K562 (cell line): ENCODE data around the gene TTC31. TPM values are rescaled to one million over a fixed set of nuclear protein-coding genes. Genes with fewer than 3 reads are reported as not detected.
A peak's percentile ranks its signal among the peaks of the same experiment; 100 is the strongest.

Source experiments
- CBFA2T3 ChIP-seq: fragments of 450-650 bp; IDR thresholded peaks from 2 replicates; pipeline ENCODE4 v1.6.1; 2017
- CBX2 ChIP-seq: fragments of 200-600 bp; sonication (generic); IDR thresholded peaks from one replicate; pipeline ENCODE4 v1.6.1; 2012; ENCODE audit warnings: mild to moderate bottlenecking, low read length, inconsistent platforms; ENCODE audit not compliant: insufficient read depth, poor library complexity, severe bottlenecking
- ESRRA ChIP-seq: fragments of 450-650 bp; IDR thresholded peaks from 2 replicates; pipeline ENCODE4 v1.6.1; 2014; ENCODE audit warnings: low read depth, mild to moderate bottlenecking, moderate library complexity, borderline replicate concordance
- ETV1 ChIP-seq: fragments of 450-650 bp; conservative IDR thresholded peaks from 2 replicates; pipeline ENCODE4 v1.6.1; 2016; ENCODE audit warnings: missing genetic modification characterization, control low read depth, low read depth, missing compliant biosample characterization
- EZH2 ChIP-seq: IDR thresholded peaks from 2 replicates; pipeline ENCODE4 v1.6.1; 2012; ENCODE audit warnings: low read depth, mild to moderate bottlenecking, inconsistent platforms, low read length, borderline replicate concordance
- JUND ChIP-seq, 2 experiments: IDR thresholded peaks; 2 replicates in 1 of 2; 3 replicates in 1 of 2; pipeline ENCODE4 v1.6.1; 2011; ENCODE audit warnings: borderline replicate concordance in 2 of 2, low read depth in 2 of 2, low read length in 2 of 2, improper control_type of control experiment in 1 of 2, missing biosample characterization in 1 of 2, missing genetic modification characterization in 1 of 2, missing genetic modification reagents in 1 of 2
- MECOM ChIP-seq: fragments of 250-450 bp; sonication (Bioruptor Pico); IDR thresholded peaks from 2 replicates; pipeline ENCODE4 v1.8.0; 2022; ENCODE audit warnings: inconsistent platforms
- MYBL2 ChIP-seq, 2 experiments: fragments of 450-650 bp in 1 of 2; sonication (generic) in 1 of 2; formaldehyde crosslinking in 1 of 2; IDR thresholded peaks; 2 replicates each; pipeline versions ENCODE4 v1.6.1 to v1.8.1; 2017 to 2022; ENCODE audit warnings: borderline replicate concordance in 1 of 2, inconsistent platforms in 1 of 2, low read depth in 1 of 2, mild to moderate bottlenecking in 1 of 2, missing genetic modification reagents in 1 of 2, moderate library complexity in 1 of 2
- RBM34 ChIP-seq: fragments of 200-400 bp; formaldehyde crosslinking; IDR thresholded peaks from 2 replicates; pipeline ENCODE4 v1.6.1; 2018; ENCODE audit warnings: low read length, borderline replicate concordance; ENCODE audit not compliant: insufficient read depth
- SAP30 ChIP-seq: fragments of 200-600 bp; sonication (generic); IDR thresholded peaks from 2 replicates; pipeline ENCODE4 v1.6.1; 2012; ENCODE audit warnings: borderline replicate concordance, low read depth, mild to moderate bottlenecking, moderate library complexity, low read length, control low read depth, inconsistent platforms; ENCODE audit not compliant: insufficient read depth, poor library complexity, severe bottlenecking
- SMAD1 ChIP-seq: fragments of 150-350 bp; IDR thresholded peaks from 2 replicates; pipeline ENCODE4 v1.6.1; 2014; ENCODE audit warnings: low read length, low read depth; ENCODE audit not compliant: partially characterized antibody
- SMARCB1 ChIP-seq: IDR thresholded peaks from 2 replicates; pipeline ENCODE4 v1.6.1; 2011; ENCODE audit warnings: improper control_type of control experiment, low read depth; ENCODE audit not compliant: insufficient read length
- TCF15 ChIP-seq: fragments of 250-450 bp; sonication (Bioruptor Pico); IDR thresholded peaks from 2 replicates; pipeline ENCODE4 v1.8.0; 2022; ENCODE audit warnings: moderate library complexity, mild to moderate bottlenecking, inconsistent platforms
- ZC3H11A ChIP-seq: IDR thresholded peaks from 2 replicates; pipeline ENCODE4 v1.6.1; 2012; ENCODE audit warnings: low read depth, low read length, improper control_type of control experiment
- ZNF589 ChIP-seq: fragments of 200-800 bp; sonication (Bioruptor generic); IDR thresholded peaks from 2 replicates; pipeline ENCODE4 v1.6.1; 2016; ENCODE audit warnings: low read depth, missing genetic modification characterization, missing compliant biosample characterization
- ZNF644 ChIP-seq: fragments of 200-800 bp; sonication (Bioruptor generic); IDR thresholded peaks from 2 replicates; pipeline ENCODE4 v1.6.1; 2016; ENCODE audit warnings: low read depth, missing genetic modification characterization, missing compliant biosample characterization
- polyA plus RNA-seq, 8 experiments: library from polyadenylated mRNA; depleted of rRNA in 4 of 8; stranded (reverse) in 5 of 8; unstranded in 3 of 8; fragments of >200 nt; fragmentation: Nextera tagmentation in 2 of 8; fragmentation: Illumina TruSeq in 1 of 8; extraction: Ambion mirVana in 2 of 8; extraction: Trizol in 1 of 8; gene quantifications; 2 replicates each; pipeline versions ENCODE4 v1.2.1 to v1.2.3, GENCODE V29; 2011 to 2014; ENCODE audit warnings: inconsistent platforms in 1 of 8, missing spikeins in 1 of 8
- total RNA-seq, 7 experiments: library from RNA; depleted of rRNA in 6 of 7; stranded (reverse); fragments of >200 nt in 6 of 7; fragmentation: Illumina TruSeq in 2 of 7; extraction: Trizol in 2 of 7; gene quantifications; 2 replicates each; pipeline versions ENCODE4 v1.2.1 to v1.2.3, GENCODE V29; 2011 to 2021; ENCODE audit warnings: low replicate concordance in 1 of 7
- TF ChIP-seq, protein P1 (sequence below): fragments of 150-350 bp; IDR thresholded peaks from 2 replicates; pipeline ENCODE4 v1.6.1; 2014; ENCODE audit warnings: low read depth, mild to moderate bottlenecking, low read length, borderline replicate concordance
- TF ChIP-seq, protein P2 (sequence below): sonication (generic); formaldehyde crosslinking; IDR thresholded peaks from 2 replicates; pipeline ENCODE4 v1.8.1; 2023; ENCODE audit warnings: missing genetic modification reagents, mild to moderate bottlenecking, borderline replicate concordance

The TTC31 gene
- total and polyA plus RNA-seq, 9 of the 15 experiments (the other 6 are each of a cell fraction or from before 2014, with no cell fraction given): 4.7 to 30.5 (median 15.9) TPM

DNA sequence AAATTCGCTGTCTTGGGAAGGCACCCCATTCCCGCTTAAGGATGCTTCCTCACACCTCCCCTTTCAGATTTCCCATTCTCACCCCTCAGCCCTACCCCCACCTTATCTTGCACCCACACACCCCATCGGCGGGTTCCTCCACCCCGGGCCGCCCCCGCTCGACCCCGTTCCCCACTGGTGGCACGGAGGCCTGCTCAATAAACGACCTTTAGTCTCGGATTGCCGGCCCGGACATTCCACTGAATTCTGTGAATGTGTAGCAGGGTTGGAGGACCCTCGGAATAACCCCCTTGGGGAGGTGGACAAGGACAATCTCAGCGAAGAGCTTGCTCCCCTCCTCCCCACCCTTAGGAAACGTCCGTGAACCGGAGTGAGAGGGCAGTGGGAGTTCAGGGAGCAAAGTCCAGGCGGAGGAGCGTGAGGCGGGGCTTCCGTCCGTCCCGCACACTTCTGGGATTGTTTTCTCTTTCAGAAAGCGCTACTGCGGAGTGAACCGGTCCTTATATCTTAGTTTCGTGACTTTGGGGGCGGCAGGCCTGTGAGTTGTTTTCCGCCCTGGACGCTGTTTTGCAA, 19.4 kb downstream of the TTC31 start (continued):
- TF ChIP-seq SMAD1: no peak
- no peak for TF ChIP-seq MECOM (CRISPR knock-in tag)
- no peak for TF ChIP-seq ZNF644 (tag)
- TF ChIP-seq SAP30: no peak
- no peak for TF ChIP-seq ZC3H11A
- TF ChIP-seq JUND (IDR thresholded peaks at IDR 0.05; ENCODE audit: borderline replicate concordance, low read depth, low read length): no peak
- TF ChIP-seq JUND (tag; IDR thresholded peaks at IDR 0.05; ENCODE audit: borderline replicate concordance, low read depth, low read length): no peak
- TF ChIP-seq ZNF589 (CRISPR knock-in tag): 0 out of 2 replicates have a peak, but pooled peaks have one; percentile 39
- TF ChIP-seq, protein P1, sequence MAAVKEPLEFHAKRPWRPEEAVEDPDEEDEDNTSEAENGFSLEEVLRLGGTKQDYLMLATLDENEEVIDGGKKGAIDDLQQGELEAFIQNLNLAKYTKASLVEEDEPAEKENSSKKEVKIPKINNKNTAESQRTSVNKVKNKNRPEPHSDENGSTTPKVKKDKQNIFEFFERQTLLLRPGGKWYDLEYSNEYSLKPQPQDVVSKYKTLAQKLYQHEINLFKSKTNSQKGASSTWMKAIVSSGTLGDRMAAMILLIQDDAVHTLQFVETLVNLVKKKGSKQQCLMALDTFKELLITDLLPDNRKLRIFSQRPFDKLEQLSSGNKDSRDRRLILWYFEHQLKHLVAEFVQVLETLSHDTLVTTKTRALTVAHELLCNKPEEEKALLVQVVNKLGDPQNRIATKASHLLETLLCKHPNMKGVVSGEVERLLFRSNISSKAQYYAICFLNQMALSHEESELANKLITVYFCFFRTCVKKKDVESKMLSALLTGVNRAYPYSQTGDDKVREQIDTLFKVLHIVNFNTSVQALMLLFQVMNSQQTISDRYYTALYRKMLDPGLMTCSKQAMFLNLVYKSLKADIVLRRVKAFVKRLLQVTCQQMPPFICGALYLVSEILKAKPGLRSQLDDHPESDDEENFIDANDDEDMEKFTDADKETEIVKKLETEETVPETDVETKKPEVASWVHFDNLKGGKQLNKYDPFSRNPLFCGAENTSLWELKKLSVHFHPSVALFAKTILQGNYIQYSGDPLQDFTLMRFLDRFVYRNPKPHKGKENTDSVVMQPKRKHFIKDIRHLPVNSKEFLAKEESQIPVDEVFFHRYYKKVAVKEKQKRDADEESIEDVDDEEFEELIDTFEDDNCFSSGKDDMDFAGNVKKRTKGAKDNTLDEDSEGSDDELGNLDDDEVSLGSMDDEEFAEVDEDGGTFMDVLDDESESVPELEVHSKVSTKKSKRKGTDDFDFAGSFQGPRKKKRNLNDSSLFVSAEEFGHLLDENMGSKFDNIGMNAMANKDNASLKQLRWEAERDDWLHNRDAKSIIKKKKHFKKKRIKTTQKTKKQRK: no peak
- peak; percentile 73 for TF ChIP-seq CBFA2T3
- TF ChIP-seq, protein P2, sequence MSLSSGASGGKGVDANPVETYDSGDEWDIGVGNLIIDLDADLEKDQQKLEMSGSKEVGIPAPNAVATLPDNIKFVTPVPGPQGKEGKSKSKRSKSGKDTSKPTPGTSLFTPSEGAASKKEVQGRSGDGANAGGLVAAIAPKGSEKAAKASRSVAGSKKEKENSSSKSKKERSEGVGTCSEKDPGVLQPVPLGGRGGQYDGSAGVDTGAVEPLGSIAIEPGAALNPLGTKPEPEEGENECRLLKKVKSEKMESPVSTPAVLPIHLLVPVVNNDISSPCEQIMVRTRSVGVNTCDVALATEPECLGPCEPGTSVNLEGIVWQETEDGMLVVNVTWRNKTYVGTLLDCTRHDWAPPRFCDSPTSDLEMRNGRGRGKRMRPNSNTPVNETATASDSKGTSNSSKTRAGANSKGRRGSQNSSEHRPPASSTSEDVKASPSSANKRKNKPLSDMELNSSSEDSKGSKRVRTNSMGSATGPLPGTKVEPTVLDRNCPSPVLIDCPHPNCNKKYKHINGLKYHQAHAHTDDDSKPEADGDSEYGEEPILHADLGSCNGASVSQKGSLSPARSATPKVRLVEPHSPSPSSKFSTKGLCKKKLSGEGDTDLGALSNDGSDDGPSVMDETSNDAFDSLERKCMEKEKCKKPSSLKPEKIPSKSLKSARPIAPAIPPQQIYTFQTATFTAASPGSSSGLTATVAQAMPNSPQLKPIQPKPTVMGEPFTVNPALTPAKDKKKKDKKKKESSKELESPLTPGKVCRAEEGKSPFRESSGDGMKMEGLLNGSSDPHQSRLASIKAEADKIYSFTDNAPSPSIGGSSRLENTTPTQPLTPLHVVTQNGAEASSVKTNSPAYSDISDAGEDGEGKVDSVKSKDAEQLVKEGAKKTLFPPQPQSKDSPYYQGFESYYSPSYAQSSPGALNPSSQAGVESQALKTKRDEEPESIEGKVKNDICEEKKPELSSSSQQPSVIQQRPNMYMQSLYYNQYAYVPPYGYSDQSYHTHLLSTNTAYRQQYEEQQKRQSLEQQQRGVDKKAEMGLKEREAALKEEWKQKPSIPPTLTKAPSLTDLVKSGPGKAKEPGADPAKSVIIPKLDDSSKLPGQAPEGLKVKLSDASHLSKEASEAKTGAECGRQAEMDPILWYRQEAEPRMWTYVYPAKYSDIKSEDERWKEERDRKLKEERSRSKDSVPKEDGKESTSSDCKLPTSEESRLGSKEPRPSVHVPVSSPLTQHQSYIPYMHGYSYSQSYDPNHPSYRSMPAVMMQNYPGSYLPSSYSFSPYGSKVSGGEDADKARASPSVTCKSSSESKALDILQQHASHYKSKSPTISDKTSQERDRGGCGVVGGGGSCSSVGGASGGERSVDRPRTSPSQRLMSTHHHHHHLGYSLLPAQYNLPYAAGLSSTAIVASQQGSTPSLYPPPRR: no peak
- no peak for TF ChIP-seq CBX2
- TF ChIP-seq EZH2: no peak
- TF ChIP-seq SMARCB1: no peak
- no peak for TF ChIP-seq RBM34
- no peak for TF ChIP-seq MYBL2 (IDR thresholded peaks at IDR 0.05; ENCODE audit: low read depth)
- TF ChIP-seq MYBL2 (CRISPR knock-in tag; IDR thresholded peaks at IDR 0.05; ENCODE audit: borderline replicate concordance): no peak
- peak; percentile 22; the same call in 1 of the 2 replicates for TF ChIP-seq ESRRA
- no peak for TF ChIP-seq TCF15 (CRISPR knock-in tag)
- TF ChIP-seq ETV1: no peak
